ENCODE results near the gene CISTR.
"Not testable (repeated sequence)": the region's sequence is repeated elsewhere in the genome, so short reads cannot be mapped to it uniquely, and the experiment has no call there.

Gene CISTR

DNA sequence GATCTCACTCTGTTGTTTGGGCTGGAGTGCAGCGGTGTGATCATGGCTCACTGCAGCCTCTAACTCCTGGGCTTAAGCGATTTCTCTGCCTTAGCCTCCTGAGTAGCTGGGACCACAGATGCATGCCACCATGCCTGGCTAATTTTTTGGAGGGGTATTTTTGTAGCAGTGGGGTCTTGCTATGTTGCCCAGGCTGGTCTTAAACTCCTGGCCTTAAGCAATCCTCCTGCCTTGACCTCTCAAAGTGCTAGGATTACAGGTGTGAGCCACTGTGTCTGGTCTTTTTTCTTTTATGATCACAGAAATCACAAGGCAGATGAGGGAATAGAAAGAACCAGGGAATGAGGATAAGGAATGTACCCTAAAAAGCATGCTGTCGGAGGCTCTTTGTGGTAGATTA is 11.0 kb upstream of the CISTR start:
- not testable (repeated sequence) for DNase-seq

DNA sequence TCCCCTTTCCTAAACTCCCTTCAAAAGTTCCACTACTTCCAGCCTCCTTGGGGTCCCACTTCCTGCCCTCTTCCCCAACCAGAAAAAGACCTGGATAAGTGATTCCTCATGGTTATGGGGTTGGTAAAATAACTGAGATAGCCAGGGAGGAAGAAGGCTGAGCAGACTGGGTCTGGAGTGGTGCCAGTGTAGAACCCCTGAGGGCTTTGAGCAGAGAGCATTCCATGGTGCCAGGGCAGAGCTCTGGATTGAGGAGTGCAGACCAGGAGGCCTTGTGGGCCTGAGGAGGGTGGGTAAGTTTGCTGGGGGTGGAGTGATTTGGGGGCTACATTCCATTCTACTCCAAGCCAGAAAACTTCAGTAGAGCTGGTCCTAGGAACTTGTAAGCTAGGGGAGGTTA is 9.5 kb upstream of the CISTR start:
- no peak for DNase-seq

GRCh38 chr12:53759261-53759660 is 7.5 kb upstream of the CISTR start:
- no peak for DNase-seq

GRCh38 chr12:53758730-53759103 is 6.9 kb upstream of the CISTR start:
- DNase-seq: no peak

- DNase-seq: no peak
Observed at GRCh38 chr12:53758081-53758729, 6.4 kb upstream of the CISTR start.

DNA sequence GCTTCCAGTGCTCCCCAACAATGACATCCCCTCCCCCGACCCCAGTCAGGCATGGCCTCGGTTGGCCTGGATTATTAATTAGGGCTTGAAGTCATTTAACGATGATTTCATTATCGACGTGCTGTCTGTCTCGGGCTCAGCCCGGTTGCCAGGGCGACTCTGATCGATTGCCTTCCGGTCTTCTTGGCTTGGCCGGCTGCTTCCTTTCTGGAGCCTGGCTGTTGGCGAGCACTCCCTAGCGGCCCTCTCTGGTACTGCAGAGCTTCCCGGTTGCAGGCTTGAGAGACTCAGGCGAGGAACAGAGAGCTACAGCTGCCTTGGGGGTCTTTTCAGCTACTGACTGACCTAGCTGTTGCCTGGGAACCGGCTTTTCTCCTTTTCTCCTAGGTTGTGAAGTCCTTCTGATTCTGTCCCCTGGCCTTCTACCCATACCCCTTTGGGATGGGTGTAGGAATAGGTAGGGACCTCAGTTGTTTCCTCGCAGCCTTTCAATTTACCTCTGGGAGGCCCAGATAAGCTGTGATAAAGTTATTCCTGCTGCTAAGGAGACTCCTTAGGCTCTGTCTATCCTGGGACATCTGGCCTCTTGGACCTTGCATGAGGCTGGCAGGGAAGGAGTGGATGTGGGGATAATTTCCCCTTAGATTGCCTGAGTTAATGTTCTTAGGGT is 5.5 kb upstream of the CISTR start:
- DNase-seq: peak; percentile 88

GRCh38 chr12:53756300-53757100 is 4.7 kb upstream of the CISTR start:
- DNase-seq: no peak

GRCh38 chr12:53755893-53756292 is 4.1 kb upstream of the CISTR start:
- DNase-seq: no peak

DNA sequence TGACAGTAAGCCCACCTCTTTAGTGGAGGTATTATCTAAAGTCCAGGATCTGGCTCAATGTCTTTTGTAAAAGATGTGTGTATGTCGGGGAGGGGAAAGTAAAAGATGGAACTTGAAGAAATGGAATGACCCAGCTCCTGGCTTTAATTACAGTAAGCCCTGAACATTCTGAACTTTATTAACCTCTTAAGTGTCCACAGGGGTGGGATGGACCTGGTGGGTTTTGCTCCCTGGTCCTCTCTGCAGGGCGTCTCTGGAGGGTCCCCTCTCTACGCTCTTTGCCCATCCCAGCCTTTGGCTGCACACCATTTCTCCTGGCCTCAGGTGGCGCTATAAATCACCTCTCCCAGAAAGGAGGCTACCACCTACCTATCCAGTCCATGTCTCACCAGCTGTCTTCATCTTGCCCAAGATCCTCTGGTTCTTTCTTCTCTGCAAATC is 3.7 kb upstream of the CISTR start:
- no peak for DNase-seq

DNA sequence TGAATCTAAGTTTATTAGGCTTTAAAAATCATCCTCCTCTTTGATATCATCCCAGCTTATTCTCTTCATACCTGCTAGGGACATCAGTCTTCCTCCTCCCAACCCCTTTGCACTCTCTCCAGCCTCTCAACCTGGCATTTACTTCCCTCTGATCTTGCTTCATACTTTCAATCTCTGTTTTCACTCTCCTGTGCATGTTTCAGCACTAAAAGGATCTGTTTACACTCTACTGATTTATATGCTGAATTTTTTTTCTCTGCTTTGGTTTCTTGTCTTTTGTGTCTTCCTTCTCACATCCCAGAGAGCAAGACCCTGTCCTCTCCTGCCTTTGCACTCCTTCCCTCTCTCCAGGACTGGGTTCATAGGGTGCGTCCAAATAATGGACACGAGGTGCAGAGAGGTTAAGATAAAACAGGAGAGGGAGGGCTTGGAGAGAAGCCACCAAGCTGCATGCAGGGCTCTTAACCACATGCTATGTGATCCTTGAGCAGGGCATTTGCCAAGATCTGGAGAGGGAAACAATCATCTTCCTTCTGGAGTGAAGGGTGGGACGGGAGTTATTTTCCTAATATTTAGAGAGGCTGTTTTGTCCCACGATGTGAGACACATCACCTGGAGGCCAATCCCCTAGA is 3.0 kb upstream of the CISTR start:
- DNase-seq: no peak

DNA sequence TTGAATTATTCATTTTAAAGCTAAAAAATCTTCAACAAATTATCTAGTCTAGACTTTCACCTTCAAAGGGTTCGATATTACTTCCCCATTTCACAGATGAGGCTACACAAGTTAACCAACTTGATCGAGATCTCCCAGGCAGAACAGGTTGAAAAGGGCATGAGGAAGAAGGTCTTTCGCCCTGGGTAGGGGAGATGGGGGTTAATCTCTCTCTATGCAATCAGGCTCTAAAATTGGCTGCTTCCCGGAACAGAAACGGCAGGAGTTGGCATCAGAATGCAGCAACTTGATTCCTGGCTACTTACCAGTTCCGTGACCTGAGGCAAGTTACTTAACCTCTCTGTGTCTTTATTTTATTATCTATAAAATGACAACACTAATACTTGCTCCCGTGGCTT is 2.4 kb upstream of the CISTR start:
- no peak for DNase-seq

- DNase-seq: no peak
Observed at GRCh38 chr12:53752621-53753020, 842 bp upstream of the CISTR start.

- no peak for DNase-seq
Observed at GRCh38 chr12:53752192-53752601, 418 bp upstream of the CISTR start.

- DNase-seq: no peak
Observed at GRCh38 chr12:53750812-53751335, 905 bp downstream of the CISTR start.

- no peak for DNase-seq
Observed at GRCh38 chr12:53749986-53750811, 1.6 kb downstream of the CISTR start.

DNA sequence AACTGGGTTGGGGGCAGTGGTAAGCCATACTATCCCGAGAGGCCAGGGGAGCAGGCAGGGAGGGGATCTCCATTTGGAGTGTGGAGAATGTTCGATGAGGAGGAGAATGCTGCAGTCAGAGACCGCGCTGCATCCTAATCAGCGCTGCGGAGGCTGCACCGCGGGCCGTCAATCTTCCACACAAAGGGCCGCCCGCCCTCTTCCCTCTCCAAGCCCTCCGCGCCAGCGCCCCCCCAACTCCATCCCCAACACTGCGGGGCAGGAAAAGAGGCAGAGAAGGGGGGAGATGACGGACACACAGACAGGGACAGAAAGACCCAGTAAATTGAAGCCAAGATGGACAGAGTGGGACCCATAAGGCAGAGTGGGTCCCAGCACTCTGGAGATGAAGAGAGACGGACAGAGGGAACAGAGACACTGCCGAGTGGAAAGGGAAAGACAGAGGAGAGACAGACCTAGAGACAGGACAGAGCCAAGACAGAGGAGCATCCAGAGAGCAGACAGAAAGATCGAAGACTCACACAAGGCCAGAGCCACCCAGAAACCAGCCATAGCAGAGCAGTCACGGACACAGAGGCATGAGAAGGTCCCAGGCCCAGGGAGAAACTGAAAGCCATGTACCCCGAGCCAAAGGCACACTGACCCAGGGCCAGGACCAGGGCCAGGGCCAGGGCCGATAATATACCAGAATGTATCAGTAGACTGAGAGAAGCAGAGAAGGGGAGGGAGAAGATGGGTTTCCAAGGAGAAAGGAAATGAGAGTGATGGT is 3.5 kb downstream of the CISTR start:
- no peak for DNase-seq

DNA sequence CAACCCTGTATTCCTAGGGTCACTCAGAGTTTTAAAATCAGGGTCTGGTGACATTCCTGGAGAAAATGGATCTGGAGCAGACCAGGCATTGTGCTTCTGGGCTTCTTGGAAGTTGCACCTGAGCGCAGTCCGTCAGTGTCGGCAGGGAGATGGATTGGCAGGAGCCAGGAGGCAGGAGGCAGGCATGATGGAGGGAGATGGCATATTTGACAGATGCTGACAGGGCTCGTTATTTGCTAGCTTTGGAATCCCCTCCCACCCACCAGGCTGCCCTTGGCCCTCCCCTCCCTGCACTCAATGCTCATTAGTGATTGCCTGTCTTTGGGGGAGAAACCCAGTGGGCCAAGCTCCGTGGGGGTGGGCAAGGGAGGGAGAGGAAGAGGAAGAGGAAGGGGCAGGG is 4.7 kb downstream of the CISTR start:
- DNase-seq: no peak

DNA sequence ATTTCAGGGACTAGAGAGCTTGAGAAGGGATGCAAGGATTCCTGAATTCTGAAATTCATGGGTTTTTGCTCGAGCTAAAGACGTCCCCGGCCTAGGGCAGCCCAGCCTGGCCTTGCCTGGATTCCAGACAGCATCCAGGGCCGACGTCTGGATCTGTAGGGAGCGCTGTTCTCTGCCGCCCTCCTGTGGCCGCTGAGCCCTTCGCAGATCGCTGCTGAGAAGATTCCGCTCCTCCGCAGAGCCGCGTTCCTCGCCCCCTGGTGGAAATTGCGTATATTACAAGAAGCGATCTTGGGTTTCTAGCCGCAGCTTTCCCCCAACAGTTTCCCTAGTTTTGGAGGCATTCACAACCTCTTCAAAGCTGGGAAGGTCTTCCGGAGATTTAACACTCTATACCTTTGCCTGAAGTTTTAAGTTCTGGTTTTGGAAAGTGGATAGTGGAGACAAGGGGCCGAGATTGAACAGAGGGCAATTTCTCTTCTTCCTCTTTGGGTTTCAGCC is 5.1 kb downstream of the CISTR start:
- peak; percentile 89 for DNase-seq

GRCh38 chr12:53744751-53745150 is 7.0 kb downstream of the CISTR start:
- no peak for DNase-seq

- no peak for DNase-seq
Observed at GRCh38 chr12:53744130-53744441, 7.7 kb downstream of the CISTR start.

Data from activated CD4-positive, alpha-beta T cell treated with anti-CD3 and anti-CD28 coated beads, Interleukin-10, Interleukin-2, amounts not matched to agents 100 ng/mL and 50 ng/mL, durations not matched to agents 16 hours and 8 hours (primary cell).